ENCODE results near the gene TOX2.

TOX2 gene

GRCh38 chr20:43991982-43992381, 77.3 kb downstream of the TOX2 start:
- no peak for TF ChIP-seq CTCF (IDR thresholded peaks at IDR 0.05; ENCODE audit: low read depth, low read length, missing control alignments)
- DNase-seq: no peak
- no peak overlapping the region for H3K27ac ChIP-seq
- in situ Hi-C loops (cut with HindIII; ENCODE audit: low pct_ligation_motif_present, low sequenced_read_pairs): no loop called here
- no peaks in the 10 kb centered on the region for H3K36me3 ChIP-seq (replicated peaks)
- no peak overlapping the region for H3K4me3 ChIP-seq (ENCODE audit: low read depth, low read length)
- no peaks in the 10 kb centered on the region for H3K27me3 ChIP-seq (replicated peaks)

- in situ Hi-C loops (cut with HindIII; ENCODE audit: low pct_ligation_motif_present, low sequenced_read_pairs): no loop called here
- DNase-seq: no peak
- no peak for TF ChIP-seq CTCF (IDR thresholded peaks at IDR 0.05; ENCODE audit: low read depth, low read length, missing control alignments)
Measured at GRCh38 chr20:43992885-43993284, 78.2 kb downstream of the TOX2 start.

GRCh38 chr20:43993560-43993959, 78.9 kb downstream of the TOX2 start:
- TF ChIP-seq CTCF (IDR thresholded peaks at IDR 0.05; ENCODE audit: low read depth, low read length, missing control alignments): no peak
- in situ Hi-C loops (cut with HindIII; ENCODE audit: low pct_ligation_motif_present, low sequenced_read_pairs): no loop called here

More at GRCh38 chr20:43992885-43993284, 78.2 kb downstream of the TOX2 start:
- Histone ChIP-seq H3K27me3 (replicated peaks) (no peaks in the 10 kb centered on the region), H3K4me3 (ENCODE audit: low read depth, low read length) (no peak overlapping the region), H3K27ac (no peak overlapping the region), H3K36me3 (replicated peaks) (no peaks in the 10 kb centered on the region)

GRCh38 chr20:43994486-43995100, 79.9 kb downstream of the TOX2 start:
- Histone ChIP-seq H3K27ac (no peak overlapping the region), H3K27me3 (replicated peaks) (no peaks in the 10 kb centered on the region), H3K36me3 (replicated peaks) (no peaks in the 10 kb centered on the region), H3K4me3 (ENCODE audit: low read depth, low read length) (no peak overlapping the region)
- no peak for TF ChIP-seq CTCF (IDR thresholded peaks at IDR 0.05; ENCODE audit: low read depth, low read length, missing control alignments)
- peak; percentile 21 for DNase-seq
- in situ Hi-C loops (cut with HindIII; ENCODE audit: low pct_ligation_motif_present, low sequenced_read_pairs): no loop called here

More at GRCh38 chr20:43993560-43993959, 78.9 kb downstream of the TOX2 start:
- Histone ChIP-seq H3K27ac (no peak overlapping the region), H3K36me3 (replicated peaks) (no peaks in the 10 kb centered on the region), H3K27me3 (replicated peaks) (no peaks in the 10 kb centered on the region), H3K4me3 (ENCODE audit: low read depth, low read length) (no peak overlapping the region)
- DNase-seq: no peak

DNA sequence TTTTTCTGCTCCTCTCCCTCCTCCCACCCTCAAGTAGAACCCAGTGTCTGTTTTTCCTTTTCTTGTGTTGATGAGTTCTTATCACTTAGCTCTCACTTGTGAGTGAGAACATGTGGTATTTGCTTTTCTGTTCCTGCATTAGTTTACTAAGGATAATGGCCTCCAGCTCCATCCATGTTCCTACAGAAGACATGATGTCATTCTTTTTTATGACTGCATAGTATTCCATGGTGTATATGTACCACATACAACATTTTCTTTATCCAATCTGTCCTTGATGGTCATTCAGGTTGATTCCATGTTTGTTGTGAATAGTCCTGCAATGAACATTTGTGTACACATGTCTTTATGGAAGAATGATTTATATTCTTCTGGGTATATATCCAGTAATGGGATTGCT, 81.0 kb downstream of the TOX2 start:
- in situ Hi-C loops (cut with HindIII; ENCODE audit: low pct_ligation_motif_present, low sequenced_read_pairs): no loop called here
- H3K27me3 ChIP-seq (replicated peaks): no peaks in the 10 kb centered on the region
- no peak for TF ChIP-seq CTCF (IDR thresholded peaks at IDR 0.05; ENCODE audit: low read depth, low read length, missing control alignments)
- H3K36me3 ChIP-seq (replicated peaks): no peaks in the 10 kb centered on the region
- no peak overlapping the region for H3K4me3 ChIP-seq (ENCODE audit: low read depth, low read length)
- H3K27ac ChIP-seq: no peak overlapping the region
- no peak for DNase-seq
